CD4-positive, alpha-beta T cell treated with Interleukin-15 for 1 hour (primary cell): ENCODE data around the gene SIMC1.
"Not testable (repeated sequence)": the region's sequence is repeated elsewhere in the genome, so short reads cannot be mapped to it uniquely, and the experiment has no call there.

Source experiments
- DNase-seq: peaks from one replicate; pipeline ENCODE4 v3.0.0-alpha.2; 2020

SIMC1 gene

GRCh38 chr5:176237971-176238644 is at the start of gene SIMC1:
Gene SIMC1, plus strand, starts transcription at chr5:176238424. Its CDS starts 85 bp downstream, at chr5:176238509.
- DNase-seq = peak; percentile 61

GRCh38 chr5:176188506-176189193 is 49.6 kb upstream of the SIMC1 start:
- no peak for DNase-seq

- no peak for DNase-seq
Measured at GRCh38 chr5:176189857-176190256, 48.4 kb upstream of the SIMC1 start.

GRCh38 chr5:176190886-176191755 is 47.1 kb upstream of the SIMC1 start:
- no peak for DNase-seq

- DNase-seq = no peak
Measured at GRCh38 chr5:176192094-176192721, 46.0 kb upstream of the SIMC1 start.

- not testable (repeated sequence) for DNase-seq
Measured at GRCh38 chr5:176192722-176193117, 45.5 kb upstream of the SIMC1 start.

- DNase-seq = not testable (repeated sequence)
Measured at GRCh38 chr5:176193636-176194035, 44.6 kb upstream of the SIMC1 start.

GRCh38 chr5:176194238-176195083 is 43.8 kb upstream of the SIMC1 start:
- not testable (repeated sequence) for DNase-seq

- not testable (repeated sequence) for DNase-seq
Measured at GRCh38 chr5:176195084-176195413, 43.2 kb upstream of the SIMC1 start.

- DNase-seq = not testable (repeated sequence)
Measured at GRCh38 chr5:176195487-176196207, 42.6 kb upstream of the SIMC1 start.

- not testable (repeated sequence) for DNase-seq
Measured at GRCh38 chr5:176196781-176197180, 41.4 kb upstream of the SIMC1 start.

GRCh38 chr5:176197234-176197858 is 40.9 kb upstream of the SIMC1 start:
- not testable (repeated sequence) for DNase-seq

GRCh38 chr5:176198299-176198698 is 39.9 kb upstream of the SIMC1 start:
- DNase-seq = not testable (repeated sequence)

GRCh38 chr5:176198991-176199733 is 39.1 kb upstream of the SIMC1 start:
- DNase-seq = not testable (repeated sequence)

GRCh38 chr5:176199803-176200399 is 38.3 kb upstream of the SIMC1 start:
- DNase-seq = not testable (repeated sequence)

GRCh38 chr5:176201811-176202210 is 36.4 kb upstream of the SIMC1 start:
- DNase-seq = no peak

- no peak for DNase-seq
Measured at GRCh38 chr5:176203086-176203485, 35.1 kb upstream of the SIMC1 start.

GRCh38 chr5:176203535-176203934 is 34.7 kb upstream of the SIMC1 start:
- not testable (repeated sequence) for DNase-seq

- not testable (repeated sequence) for DNase-seq
Measured at GRCh38 chr5:176214466-176215021, 23.7 kb upstream of the SIMC1 start.
